Measurements from ENCODE around the gene C3. TPM values are rescaled to one million over a fixed set of nuclear protein-coding genes. Genes with fewer than 3 reads are reported as not detected.
"Not testable (repeated sequence)": the region's sequence is repeated elsewhere in the genome, so short reads cannot be mapped to it uniquely, and the experiment has no call there.

The C3 gene
- total RNA-seq, 1 donor from 2014 or later, result 0.37 TPM

DNA sequence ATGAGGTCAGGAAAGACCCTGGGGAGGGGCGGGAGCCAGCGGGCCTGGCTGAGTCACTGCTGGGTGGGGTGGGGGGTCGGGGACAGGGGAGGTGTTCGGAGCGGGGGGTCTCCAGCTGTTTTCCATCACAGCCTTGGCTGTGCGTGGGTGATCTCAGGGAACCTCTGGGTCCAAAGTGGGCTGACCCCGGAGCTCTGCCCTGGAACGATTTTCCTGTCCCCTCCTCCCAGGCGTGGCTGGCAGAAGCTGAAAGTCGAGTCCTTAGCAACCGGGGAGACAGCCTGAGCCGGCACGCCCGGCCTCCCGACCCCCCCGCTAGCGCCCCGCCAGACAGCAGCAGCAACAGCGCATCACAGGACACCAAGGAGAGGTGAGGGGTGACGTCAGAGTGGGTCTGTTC is 29.6 kb upstream of the C3 start:
- peaks cover 10% of the 10 kb centered on the region for H3K27me3 Mint-ChIP-seq (ENCODE audit: low read depth)
- H3K4me1 Mint-ChIP-seq, result peaks cover 5% of the 10 kb centered on the region
- H3K9me3 Mint-ChIP-seq, result no peaks in the 10 kb centered on the region
- DNase-seq (ENCODE audit: low read depth, low spot score), result no peak
- no peak overlapping the region for H3K27ac Mint-ChIP-seq (ENCODE audit: unreplicated experiment)
- TF ChIP-seq, protein P1, sequence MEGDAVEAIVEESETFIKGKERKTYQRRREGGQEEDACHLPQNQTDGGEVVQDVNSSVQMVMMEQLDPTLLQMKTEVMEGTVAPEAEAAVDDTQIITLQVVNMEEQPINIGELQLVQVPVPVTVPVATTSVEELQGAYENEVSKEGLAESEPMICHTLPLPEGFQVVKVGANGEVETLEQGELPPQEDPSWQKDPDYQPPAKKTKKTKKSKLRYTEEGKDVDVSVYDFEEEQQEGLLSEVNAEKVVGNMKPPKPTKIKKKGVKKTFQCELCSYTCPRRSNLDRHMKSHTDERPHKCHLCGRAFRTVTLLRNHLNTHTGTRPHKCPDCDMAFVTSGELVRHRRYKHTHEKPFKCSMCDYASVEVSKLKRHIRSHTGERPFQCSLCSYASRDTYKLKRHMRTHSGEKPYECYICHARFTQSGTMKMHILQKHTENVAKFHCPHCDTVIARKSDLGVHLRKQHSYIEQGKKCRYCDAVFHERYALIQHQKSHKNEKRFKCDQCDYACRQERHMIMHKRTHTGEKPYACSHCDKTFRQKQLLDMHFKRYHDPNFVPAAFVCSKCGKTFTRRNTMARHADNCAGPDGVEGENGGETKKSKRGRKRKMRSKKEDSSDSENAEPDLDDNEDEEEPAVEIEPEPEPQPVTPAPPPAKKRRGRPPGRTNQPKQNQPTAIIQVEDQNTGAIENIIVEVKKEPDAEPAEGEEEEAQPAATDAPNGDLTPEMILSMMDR (conservative IDR thresholded peaks at IDR 0.05), result no peak
- no peaks in the 10 kb centered on the region for H3K36me3 Mint-ChIP-seq (ENCODE audit: low read depth)
- no peak overlapping the region for H3K4me3 Mint-ChIP-seq

- H3K9me3 Mint-ChIP-seq; H3K27ac Mint-ChIP-seq (ENCODE audit: unreplicated experiment); DNase-seq (ENCODE audit: low read depth, low spot score); H3K4me3 Mint-ChIP-seq; H3K27me3 Mint-ChIP-seq (ENCODE audit: low read depth); H3K36me3 Mint-ChIP-seq (ENCODE audit: low read depth): not testable (repeated sequence)
- peaks cover 15% of the 10 kb centered on the region for H3K4me1 Mint-ChIP-seq
These were observed 28.1 kb upstream of the C3 start for GRCh38 chr19:6748543-6748942.

DNA sequence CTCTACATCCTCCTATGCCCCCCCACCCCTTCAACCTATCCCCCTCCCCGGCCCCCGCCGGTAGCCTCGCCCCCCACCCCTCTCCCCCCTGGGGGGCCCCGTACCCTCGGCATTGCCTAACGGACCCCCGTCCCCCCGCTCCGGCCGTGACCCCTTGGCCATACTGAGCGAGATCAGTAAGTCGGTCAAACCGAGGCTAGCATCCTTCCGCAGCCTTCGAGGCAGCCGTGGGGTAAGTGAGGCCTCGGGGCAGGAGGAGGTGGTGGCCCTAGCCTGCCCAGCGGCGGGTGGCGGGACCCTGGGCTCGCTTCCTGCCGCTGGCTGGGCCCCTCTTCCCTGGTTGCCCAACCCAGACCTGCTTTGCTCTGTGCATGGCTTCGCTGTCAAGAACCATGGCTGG is 25.5 kb upstream of the C3 start:
- H3K36me3 Mint-ChIP-seq (ENCODE audit: low read depth), result no peaks in the 10 kb centered on the region
- DNase-seq (ENCODE audit: low read depth, low spot score), result no peak
- no peak overlapping the region for H3K27ac Mint-ChIP-seq (ENCODE audit: unreplicated experiment)
- H3K9me3 Mint-ChIP-seq, result no peaks in the 10 kb centered on the region
- no peak overlapping the region for H3K4me3 Mint-ChIP-seq
- TF ChIP-seq, protein P1 (conservative IDR thresholded peaks at IDR 0.05), result no peak
- H3K27me3 Mint-ChIP-seq (ENCODE audit: low read depth), result peaks cover 3% of the 10 kb centered on the region
- peaks cover 36% of the 10 kb centered on the region for H3K4me1 Mint-ChIP-seq

- Mint-ChIP-seq H3K36me3 (ENCODE audit: low read depth) (no peaks in the 10 kb centered on the region), H3K9me3 (no peaks in the 10 kb centered on the region), H3K4me1 (peaks cover 36% of the 10 kb centered on the region), H3K27ac (ENCODE audit: unreplicated experiment) (no peak overlapping the region), H3K4me3 (peak overlapping the region; percentile 77), H3K27me3 (ENCODE audit: low read depth) (peaks cover 3% of the 10 kb centered on the region)
- DNase-seq (ENCODE audit: low read depth, low spot score), result no peak
- TF ChIP-seq, protein P1 (conservative IDR thresholded peaks at IDR 0.05), result no peak
These were observed 24.2 kb upstream of the C3 start for GRCh38 chr19:6744381-6745301.

DNA sequence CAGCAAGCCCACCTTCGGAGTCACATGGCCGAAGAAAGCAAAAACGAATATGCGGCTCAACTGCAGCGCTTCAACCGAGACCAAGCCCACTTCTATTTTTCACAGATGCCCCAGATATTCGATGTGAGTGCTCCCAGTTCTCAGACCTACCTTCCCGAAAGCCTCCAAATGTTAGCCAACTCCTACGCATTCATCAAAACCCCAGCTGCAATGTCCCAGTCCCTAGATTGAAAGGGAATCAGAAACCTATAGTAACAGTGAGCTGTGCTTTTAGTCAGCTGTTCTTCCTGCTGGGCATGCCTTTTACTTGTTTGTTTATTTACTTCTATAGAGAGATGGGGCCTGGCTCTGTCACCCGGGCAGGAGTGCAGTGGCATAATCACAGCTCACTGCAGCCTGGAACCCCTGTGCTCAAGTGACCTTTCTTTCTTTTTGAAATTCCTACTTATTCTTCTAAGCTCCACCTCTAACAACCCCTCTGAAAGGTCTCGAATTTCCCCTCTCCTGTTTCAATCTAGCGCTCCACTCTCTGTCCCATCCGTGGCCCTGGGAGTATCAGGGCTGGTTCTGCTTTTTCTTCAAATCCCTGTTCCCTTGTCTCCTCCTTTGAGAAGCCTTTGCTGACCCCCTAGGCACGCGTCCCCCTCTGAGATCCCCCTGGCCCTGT is 23.4 kb upstream of the C3 start:
- Mint-ChIP-seq H3K27ac (ENCODE audit: unreplicated experiment) (peak overlapping the region; percentile 68), H3K36me3 (ENCODE audit: low read depth) (no peaks in the 10 kb centered on the region), H3K9me3 (no peaks in the 10 kb centered on the region), H3K4me1 (peaks cover 42% of the 10 kb centered on the region), H3K4me3 (peak overlapping the region; percentile 77), H3K27me3 (ENCODE audit: low read depth) (peaks cover 3% of the 10 kb centered on the region)
- no peak for DNase-seq (ENCODE audit: low read depth, low spot score)
- TF ChIP-seq, protein P1 (conservative IDR thresholded peaks at IDR 0.05), result no peak

DNA sequence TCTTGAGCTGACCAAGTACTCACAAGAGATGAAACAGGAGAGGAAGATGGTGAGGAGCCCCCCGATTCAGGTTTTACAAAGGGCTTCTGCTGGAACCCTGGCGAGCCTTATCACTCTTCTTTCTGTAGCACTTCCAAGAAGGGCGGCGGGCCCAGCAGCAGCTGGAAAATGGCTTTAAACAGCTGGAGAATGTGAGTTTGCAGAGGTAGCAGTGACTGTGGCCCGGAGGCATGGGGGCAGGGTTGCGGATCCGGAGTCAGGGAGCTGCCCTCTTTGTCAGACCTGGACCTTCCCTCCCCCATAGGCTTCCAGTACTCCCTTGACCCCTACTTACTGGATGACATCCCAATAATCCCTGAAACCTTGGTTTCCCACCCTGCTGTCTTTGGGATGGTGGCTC is 22.6 kb upstream of the C3 start:
- H3K9me3 Mint-ChIP-seq, result no peaks in the 10 kb centered on the region
- DNase-seq (ENCODE audit: low read depth, low spot score), result no peak
- H3K4me1 Mint-ChIP-seq, result peaks cover 49% of the 10 kb centered on the region
- H3K27me3 Mint-ChIP-seq (ENCODE audit: low read depth), result peaks cover 3% of the 10 kb centered on the region
- H3K4me3 Mint-ChIP-seq, result peak overlapping the region; percentile 77
- TF ChIP-seq, protein P1 (conservative IDR thresholded peaks at IDR 0.05), result no peak
- H3K36me3 Mint-ChIP-seq (ENCODE audit: low read depth), result no peaks in the 10 kb centered on the region
- H3K27ac Mint-ChIP-seq (ENCODE audit: unreplicated experiment), result no peak overlapping the region
